ENCODE results near the gene RETREG1. TPM values are rescaled to one million over a fixed set of nuclear protein-coding genes. Genes with fewer than 3 reads are reported as not detected.
A peak's percentile ranks its signal among the peaks of the same experiment; 100 is the strongest.
"Not testable (repeated sequence)": the region's sequence is repeated elsewhere in the genome, so short reads cannot be mapped to it uniquely, and the experiment has no call there.

Gene RETREG1
- total RNA-seq, 1 donor from 2014 or later, result 11.6 TPM

GRCh38 chr5:16547200-16547842 lies 69.5 kb downstream of the RETREG1 start:
- Mint-ChIP-seq H3K9me3 (no peaks in the 10 kb centered on the region), H3K36me3 (no peaks in the 10 kb centered on the region), H3K4me1 (ENCODE audit: unreplicated experiment) (no peaks in the 10 kb centered on the region), H3K27ac (no peak overlapping the region), H3K4me3 (no peak overlapping the region), H3K27me3 (no peaks in the 10 kb centered on the region)
- DNase-seq (ENCODE audit: extremely low spot score, unreplicated experiment), result no peak
- no peak for TF ChIP-seq CTCF (conservative IDR thresholded peaks at IDR 0.05)

DNA sequence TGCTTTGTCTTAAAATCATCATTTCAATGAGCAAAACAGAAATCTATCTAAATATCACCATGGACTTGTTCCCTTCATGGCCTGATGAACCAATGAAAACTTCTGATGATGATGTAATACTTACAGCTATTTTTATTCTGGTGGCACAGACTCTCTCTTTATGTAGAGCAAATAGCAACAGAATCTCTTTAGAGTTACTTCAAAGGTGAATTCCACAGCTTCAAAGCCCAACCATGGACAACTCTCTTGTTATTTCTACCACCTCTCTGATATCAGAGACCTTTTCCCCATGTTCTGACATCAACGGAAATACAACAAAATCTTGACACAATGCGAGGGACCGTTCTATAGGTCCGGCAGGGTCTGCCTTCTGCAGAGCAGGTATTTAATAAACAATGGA lies 70.1 kb downstream of the RETREG1 start:
- H3K9me3 Mint-ChIP-seq, result no peaks in the 10 kb centered on the region
- H3K27me3 Mint-ChIP-seq, result no peaks in the 10 kb centered on the region
- no peak overlapping the region for H3K4me3 Mint-ChIP-seq
- H3K4me1 Mint-ChIP-seq (ENCODE audit: unreplicated experiment), result no peaks in the 10 kb centered on the region
- no peaks in the 10 kb centered on the region for H3K36me3 Mint-ChIP-seq
- peak overlapping the region; percentile 53 for H3K27ac Mint-ChIP-seq
- no peak for TF ChIP-seq CTCF (conservative IDR thresholded peaks at IDR 0.05)
- DNase-seq (ENCODE audit: extremely low spot score, unreplicated experiment), result no peak

- Mint-ChIP-seq H3K27ac (peak overlapping the region; percentile 39), H3K36me3 (no peaks in the 10 kb centered on the region), H3K4me3 (no peak overlapping the region), H3K4me1 (ENCODE audit: unreplicated experiment) (no peaks in the 10 kb centered on the region), H3K27me3 (no peaks in the 10 kb centered on the region), H3K9me3 (no peaks in the 10 kb centered on the region)
- DNase-seq (ENCODE audit: extremely low spot score, unreplicated experiment), result no peak
- no peak for TF ChIP-seq CTCF (conservative IDR thresholded peaks at IDR 0.05)
Measured at GRCh38 chr5:16544607-16545374, 72.0 kb downstream of the RETREG1 start.

DNA sequence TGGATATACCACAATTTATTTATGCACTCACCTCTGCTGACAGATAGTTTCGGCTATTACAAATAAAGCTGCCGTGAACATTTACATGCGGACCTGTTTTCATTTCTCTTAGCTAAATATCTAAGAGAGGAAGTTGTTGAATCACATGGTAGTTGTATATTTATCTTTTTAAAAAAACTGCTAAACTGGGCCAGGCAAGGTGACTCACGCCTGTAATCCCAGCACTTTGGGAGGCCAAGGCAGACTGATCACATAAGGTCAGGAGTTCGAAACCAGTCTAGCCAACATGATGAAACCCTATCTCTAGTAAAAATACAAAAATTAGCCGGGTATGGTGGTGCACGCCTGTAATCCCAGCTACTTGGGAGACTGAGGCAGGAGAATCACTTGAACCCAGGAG lies 73.6 kb downstream of the RETREG1 start:
- H3K4me1 Mint-ChIP-seq (ENCODE audit: unreplicated experiment); H3K4me3 Mint-ChIP-seq; H3K9me3 Mint-ChIP-seq; H3K27ac Mint-ChIP-seq; DNase-seq (ENCODE audit: extremely low spot score, unreplicated experiment); H3K27me3 Mint-ChIP-seq; H3K36me3 Mint-ChIP-seq: not testable (repeated sequence)

DNA sequence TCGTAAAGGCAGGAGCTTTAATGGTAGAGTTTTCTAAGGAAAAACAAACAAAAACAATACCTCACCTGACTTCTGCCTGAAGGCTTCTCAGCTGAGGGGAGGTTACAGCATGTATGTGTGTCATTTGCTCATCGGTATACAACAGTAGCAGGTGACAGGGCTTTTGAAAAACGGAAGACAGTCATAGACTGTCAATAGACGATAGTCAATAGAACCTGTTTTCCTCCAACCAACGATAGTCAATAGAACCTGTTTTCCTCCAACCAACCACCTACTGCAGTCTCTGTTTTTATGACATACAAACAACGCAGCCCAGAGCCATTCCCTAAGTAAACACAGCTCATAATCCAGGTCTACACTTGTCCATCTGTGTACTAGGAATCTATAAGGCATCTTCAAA lies 74.6 kb downstream of the RETREG1 start:
- no peaks in the 10 kb centered on the region for H3K9me3 Mint-ChIP-seq
- H3K36me3 Mint-ChIP-seq, result no peaks in the 10 kb centered on the region
- no peaks in the 10 kb centered on the region for H3K27me3 Mint-ChIP-seq
- no peaks in the 10 kb centered on the region for H3K4me1 Mint-ChIP-seq (ENCODE audit: unreplicated experiment)
- TF ChIP-seq CTCF (conservative IDR thresholded peaks at IDR 0.05), result no peak
- no peak for DNase-seq (ENCODE audit: extremely low spot score, unreplicated experiment)
- no peak overlapping the region for H3K27ac Mint-ChIP-seq
- H3K4me3 Mint-ChIP-seq, result no peak overlapping the region

- H3K27me3 Mint-ChIP-seq; DNase-seq (ENCODE audit: extremely low spot score, unreplicated experiment); H3K9me3 Mint-ChIP-seq; H3K4me3 Mint-ChIP-seq; H3K36me3 Mint-ChIP-seq; H3K27ac Mint-ChIP-seq; H3K4me1 Mint-ChIP-seq (ENCODE audit: unreplicated experiment): not testable (repeated sequence)
Measured at GRCh38 chr5:16541592-16541991, 75.2 kb downstream of the RETREG1 start.
